MM.1S (cell line): ENCODE results near the gene NDUFS7.

Experiments
- DNase-seq: peaks from one replicate; pipeline ENCODE4 v3.0.0-alpha.2; 2015
- H2AFZ ChIP-seq: fragments of 300-600 bp; sonication (generic); 2 replicates; pipeline ENCODE4 v1.6.0; 2016; ENCODE audit warnings: antibody characterized with exemption, low read length
- H3F3A ChIP-seq: fragments of 300-600 bp; sonication (generic); 2 replicates; pipeline ENCODE4 v1.6.1; 2016; ENCODE audit warnings: mild to moderate bottlenecking, antibody characterized with exemption, low read length, moderate library complexity, mixed read lengths; ENCODE audit not compliant: insufficient read depth
- H3K27ac ChIP-seq: fragments of 300-600 bp; sonication (generic); 2 replicates; pipeline ENCODE4 v1.5.1; 2016; ENCODE audit warnings: mild to moderate bottlenecking, low read length
- H3K27me3 ChIP-seq: fragments of 300-600 bp; sonication (generic); replicated peaks from 2 replicates; pipeline ENCODE4 v1.6.0; 2016; ENCODE audit warnings: low read length; ENCODE audit not compliant: insufficient read depth
- H3K36me3 ChIP-seq: fragments of 300-600 bp; sonication (generic); replicated peaks from 2 replicates; pipeline ENCODE4 v1.6.1; 2016; ENCODE audit warnings: mild to moderate bottlenecking, low read length, mixed read lengths; ENCODE audit not compliant: insufficient read depth
- H3K4me1 ChIP-seq: fragments of 300-600 bp; sonication (generic); 2 replicates; pipeline ENCODE4 v1.6.1; 2016; ENCODE audit warnings: low read length, mixed read lengths
- H3K4me2 ChIP-seq: fragments of 300-600 bp; sonication (generic); 2 replicates; pipeline ENCODE4 v1.6.0; 2016; ENCODE audit warnings: low read depth, low read length
- H3K4me3 ChIP-seq: fragments of 300-600 bp; sonication (generic); 2 replicates; pipeline ENCODE4 v1.5.1; 2016; ENCODE audit warnings: low read length, mixed read lengths
- H3K79me2 ChIP-seq: fragments of 300-600 bp; sonication (generic); 2 replicates; pipeline ENCODE4 v1.6.1; 2016; ENCODE audit warnings: mixed run types, low read length, mixed read lengths
- H3K9ac ChIP-seq: fragments of 300-600 bp; sonication (generic); 2 replicates; pipeline ENCODE4 v1.6.1; 2016; ENCODE audit warnings: low read length, mixed read lengths
- H3K9me2 ChIP-seq: fragments of 300-600 bp; sonication (generic); replicated peaks from 2 replicates; pipeline ENCODE4 v1.6.1; 2016; ENCODE audit warnings: mild to moderate bottlenecking, low read length, mixed read lengths; ENCODE audit not compliant: insufficient read depth
- H3K9me3 ChIP-seq: fragments of 300-600 bp; sonication (generic); replicated peaks from 2 replicates; pipeline ENCODE4 v1.6.1; 2016; ENCODE audit warnings: mild to moderate bottlenecking, low read length, mixed read lengths; ENCODE audit not compliant: insufficient read depth
- H4K20me1 ChIP-seq: fragments of 300-600 bp; sonication (generic); 2 replicates; pipeline ENCODE4 v1.6.1; 2016; ENCODE audit warnings: mild to moderate bottlenecking, low read length, moderate library complexity, mixed read lengths; ENCODE audit not compliant: insufficient read depth
- CTCF ChIP-seq: fragments of 300-600 bp; sonication (generic); IDR thresholded peaks from 2 replicates; pipeline ENCODE4 v1.5.1; 2016; ENCODE audit warnings: antibody characterized with exemption, low read length, mixed read lengths
- EZH2 ChIP-seq: fragments of 300-600 bp; sonication (generic); optimal IDR thresholded peaks from 2 replicates; pipeline ENCODE3; 2017; ENCODE audit warnings: low read depth, mild to moderate bottlenecking, antibody characterized with exemption, low read length, mixed read lengths
- EZH2phosphoT487 ChIP-seq: fragments of 300-600 bp; sonication (generic); IDR thresholded peaks from 2 replicates; pipeline ENCODE4 v1.6.1; 2018; ENCODE audit warnings: antibody characterized with exemption, low read length

The NDUFS7 gene

GRCh38 chr19:1379961-1380489 lies 3.7 kb upstream of the NDUFS7 start:
- no peaks in the 10 kb centered on the region for H4K20me1 ChIP-seq
- peaks cover 20% of the 10 kb centered on the region for H3F3A ChIP-seq
- H2AFZ ChIP-seq: no peak overlapping the region
- no peak overlapping the region for H3K9ac ChIP-seq
- no peaks in the 10 kb centered on the region for H3K27me3 ChIP-seq
- no peak overlapping the region for H3K27ac ChIP-seq
- no peaks in the 10 kb centered on the region for H3K9me2 ChIP-seq
- H3K79me2 ChIP-seq: peaks cover 13% of the 10 kb centered on the region
- H3K4me1 ChIP-seq: 0 out of 2 replicates have a peak, but pooled peaks cover 3% of the 10 kb centered on the region
- no peak for DNase-seq
- H3K4me3 ChIP-seq: no peak overlapping the region
- no peaks in the 10 kb centered on the region for H3K36me3 ChIP-seq
- no peak overlapping the region for H3K4me2 ChIP-seq
- TF ChIP-seq EZH2: no peak
- TF ChIP-seq CTCF: no peak
- TF ChIP-seq EZH2phosphoT487: no peak
- no peaks in the 10 kb centered on the region for H3K9me3 ChIP-seq

- no peak overlapping the region for H3K4me3 ChIP-seq
- H4K20me1 ChIP-seq: no peaks in the 10 kb centered on the region
- H3K9me2 ChIP-seq: no peaks in the 10 kb centered on the region
- TF ChIP-seq EZH2 (no peak), CTCF (no peak), EZH2phosphoT487 (no peak)
- 0 out of 2 replicates have a peak, but pooled peaks cover 3% of the 10 kb centered on the region for H3K4me1 ChIP-seq
- no peaks in the 10 kb centered on the region for H3K36me3 ChIP-seq
- no peak for DNase-seq
- H3K9me3 ChIP-seq: no peaks in the 10 kb centered on the region
- peaks cover 35% of the 10 kb centered on the region for H3K79me2 ChIP-seq
- no peak overlapping the region for H3K27ac ChIP-seq
- no peaks in the 10 kb centered on the region for H3K27me3 ChIP-seq
- peaks cover 20% of the 10 kb centered on the region for H3F3A ChIP-seq
- no peak overlapping the region for H3K9ac ChIP-seq
- no peak overlapping the region for H3K4me2 ChIP-seq
- H2AFZ ChIP-seq: no peak overlapping the region
Measured at GRCh38 chr19:1382250-1382649, 1.5 kb upstream of the NDUFS7 start.

GRCh38 chr19:1383017-1383311 lies 743 bp upstream of the NDUFS7 start:
- no peak for TF ChIP-seq CTCF
- no peak for TF ChIP-seq EZH2
- no peak for TF ChIP-seq EZH2phosphoT487
- DNase-seq: no peak
- H3K4me1 ChIP-seq: 0 out of 2 replicates have a peak, but pooled peaks cover 3% of the 10 kb centered on the region
- H2AFZ ChIP-seq: no peak overlapping the region
- H3K4me3 ChIP-seq: no peak overlapping the region
- H3K9me3 ChIP-seq: no peaks in the 10 kb centered on the region
- peak overlapping the region; percentile 28; the same call in 1 of the 2 replicates for H3K4me2 ChIP-seq
- H3K79me2 ChIP-seq: peaks cover 40% of the 10 kb centered on the region
- H3F3A ChIP-seq: peaks cover 20% of the 10 kb centered on the region
- H3K9me2 ChIP-seq: no peaks in the 10 kb centered on the region
- no peak overlapping the region for H3K9ac ChIP-seq
- no peaks in the 10 kb centered on the region for H4K20me1 ChIP-seq
- no peaks in the 10 kb centered on the region for H3K27me3 ChIP-seq
- no peak overlapping the region for H3K27ac ChIP-seq
- no peaks in the 10 kb centered on the region for H3K36me3 ChIP-seq
